ENCODE data around the gene AIP.

AIP gene

GRCh38 chr11:67486481-67487195 is 3.8 kb downstream of the AIP start:
- Histone ChIP-seq H3K4me3 (ENCODE audit: low read length, poor library complexity, severe bottlenecking) (peak overlapping the region; percentile 50), H3K9ac (ENCODE audit: low read depth, low read length, poor library complexity, severe bottlenecking) (no peak overlapping the region)

GRCh38 chr11:67489203-67489884 is 6.5 kb downstream of the AIP start:
- TF ChIP-seq CTCF (conservative IDR thresholded peaks at IDR 0.05; ENCODE audit: low read length), result no peak
- TF ChIP-seq EZH2phosphoT487 (IDR thresholded peaks at IDR 0.05; ENCODE audit: borderline replicate concordance), result no peak
- H3K4me1 ChIP-seq (ENCODE audit: insufficient read depth, low read length, poor library complexity, severe bottlenecking), result peaks cover 21% of the 10 kb centered on the region
- no peak overlapping the region for H3K9ac ChIP-seq (ENCODE audit: low read depth, low read length, poor library complexity, severe bottlenecking)
- H3F3A ChIP-seq (ENCODE audit: low read depth), result no peaks in the 10 kb centered on the region
- H4K20me1 ChIP-seq (ENCODE audit: insufficient read depth, low read length, poor library complexity, severe bottlenecking), result peaks cover 10% of the 10 kb centered on the region
- H3K9me3 ChIP-seq (ENCODE audit: insufficient read depth, low read depth, low read length), result no peaks in the 10 kb centered on the region
- no peak overlapping the region for H3K4me3 ChIP-seq (ENCODE audit: low read length, poor library complexity, severe bottlenecking)
- H3K36me3 ChIP-seq (ENCODE audit: insufficient read depth, low read length), result peaks cover 38% of the 10 kb centered on the region; the same call in 1 of the 2 replicates
- H3K4me2 ChIP-seq (ENCODE audit: low read depth, low read length, poor library complexity, severe bottlenecking), result no peak overlapping the region
- H2AFZ ChIP-seq (ENCODE audit: low read length), result no peak overlapping the region
- no peaks in the 10 kb centered on the region for H3K9me2 ChIP-seq (replicated peaks; ENCODE audit: low read depth, low read length)
- no peaks in the 10 kb centered on the region for H3K27me3 ChIP-seq (ENCODE audit: insufficient read depth, low read length, poor library complexity, severe bottlenecking)
- peaks cover 31% of the 10 kb centered on the region for H3K79me2 ChIP-seq (ENCODE audit: insufficient read depth, low read length)

More at GRCh38 chr11:67486481-67487195, 3.8 kb downstream of the AIP start:
- Histone ChIP-seq H3K4me2 (ENCODE audit: low read depth, low read length, poor library complexity, severe bottlenecking) (peak overlapping the region; percentile 70), H3F3A (ENCODE audit: low read depth) (no peaks in the 10 kb centered on the region), H3K27me3 (ENCODE audit: insufficient read depth, low read length, poor library complexity, severe bottlenecking) (no peaks in the 10 kb centered on the region), H3K79me2 (ENCODE audit: insufficient read depth, low read length) (peaks cover 42% of the 10 kb centered on the region), H2AFZ (ENCODE audit: low read length) (no peak overlapping the region), H3K9me2 (replicated peaks; ENCODE audit: low read depth, low read length) (no peaks in the 10 kb centered on the region), H3K4me1 (ENCODE audit: insufficient read depth, low read length, poor library complexity, severe bottlenecking) (peaks cover 30% of the 10 kb centered on the region), H4K20me1 (ENCODE audit: insufficient read depth, low read length, poor library complexity, severe bottlenecking) (peaks cover 14% of the 10 kb centered on the region), H3K36me3 (ENCODE audit: insufficient read depth, low read length) (peaks cover 31% of the 10 kb centered on the region; the same call in 1 of the 2 replicates), H3K9me3 (ENCODE audit: insufficient read depth, low read depth, low read length) (no peaks in the 10 kb centered on the region)
- TF ChIP-seq CTCF (conservative IDR thresholded peaks at IDR 0.05; ENCODE audit: low read length), result no peak
- no peak for TF ChIP-seq EZH2phosphoT487 (IDR thresholded peaks at IDR 0.05; ENCODE audit: borderline replicate concordance)

GRCh38 chr11:67489885-67490726 is 7.3 kb downstream of the AIP start:
- no peak overlapping the region for H3K9ac ChIP-seq (ENCODE audit: low read depth, low read length, poor library complexity, severe bottlenecking)
- no peaks in the 10 kb centered on the region for H3K27me3 ChIP-seq (ENCODE audit: insufficient read depth, low read length, poor library complexity, severe bottlenecking)
- H4K20me1 ChIP-seq (ENCODE audit: insufficient read depth, low read length, poor library complexity, severe bottlenecking), result peaks cover 10% of the 10 kb centered on the region
- no peaks in the 10 kb centered on the region for H3K9me3 ChIP-seq (ENCODE audit: insufficient read depth, low read depth, low read length)
- peaks cover 13% of the 10 kb centered on the region for H3K4me1 ChIP-seq (ENCODE audit: insufficient read depth, low read length, poor library complexity, severe bottlenecking)
- H3K36me3 ChIP-seq (ENCODE audit: insufficient read depth, low read length), result peaks cover 38% of the 10 kb centered on the region; the same call in 1 of the 2 replicates
- H3K4me2 ChIP-seq (ENCODE audit: low read depth, low read length, poor library complexity, severe bottlenecking), result no peak overlapping the region
- H2AFZ ChIP-seq (ENCODE audit: low read length), result no peak overlapping the region
- no peaks in the 10 kb centered on the region for H3F3A ChIP-seq (ENCODE audit: low read depth)
- H3K4me3 ChIP-seq (ENCODE audit: low read length, poor library complexity, severe bottlenecking), result no peak overlapping the region
- H3K79me2 ChIP-seq (ENCODE audit: insufficient read depth, low read length), result peaks cover 24% of the 10 kb centered on the region
- H3K9me2 ChIP-seq (replicated peaks; ENCODE audit: low read depth, low read length), result no peaks in the 10 kb centered on the region
- TF ChIP-seq CTCF (conservative IDR thresholded peaks at IDR 0.05; ENCODE audit: low read length) (no peak), EZH2phosphoT487 (IDR thresholded peaks at IDR 0.05; ENCODE audit: borderline replicate concordance) (no peak)

Measured in Loucy (cell line).